Central memory CD8-positive, alpha-beta T cell (primary cell): ENCODE data around the gene SRSF6.
A peak's percentile ranks its signal among the peaks of the same experiment; 100 is the strongest.
"Not testable (repeated sequence)": the region's sequence is repeated elsewhere in the genome, so short reads cannot be mapped to it uniquely, and the experiment has no call there.

Source experiments
- ATAC-seq: fragments of 150-1000 bp; cut with Tn5 transposase; replicated peaks from 2 replicates; pipeline ENCODE4 v1.10.0; 2022; ENCODE audit warnings: mild to moderate bottlenecking, moderate FRiP score, moderate number of reproducible peaks; ENCODE audit not compliant: poor library complexity, severe bottlenecking; ENCODE audit errors: extremely low read depth
- DNase-seq, 2 donors: peaks; one replicate each; pipeline ENCODE4 v3.0.0; 2021; ENCODE audit warnings: low spot score in 2 of 2
- H3K27ac Mint-ChIP-seq: one replicate; pipeline ENCODE4 v1.8.0; 2022; ENCODE audit warnings: low read depth, mild to moderate bottlenecking, moderate library complexity, mixed read lengths
- H3K27me3 Mint-ChIP-seq: one replicate; pipeline ENCODE4 v1.8.0; 2022; ENCODE audit warnings: mixed read lengths
- H3K36me3 Mint-ChIP-seq: one replicate; pipeline ENCODE4 v1.8.0; 2022; ENCODE audit warnings: mild to moderate bottlenecking, moderate library complexity, mixed read lengths; ENCODE audit not compliant: insufficient read depth
- H3K4me1 Mint-ChIP-seq: one replicate; pipeline ENCODE4 v1.8.0; 2022; ENCODE audit warnings: mixed read lengths
- H3K4me3 Mint-ChIP-seq: one replicate; pipeline ENCODE4 v1.8.0; 2022; ENCODE audit warnings: mild to moderate bottlenecking, moderate library complexity, mixed read lengths
- H3K9me3 Mint-ChIP-seq: one replicate; pipeline ENCODE4 v1.8.0; 2022; ENCODE audit warnings: mixed read lengths

The SRSF6 gene

DNA sequence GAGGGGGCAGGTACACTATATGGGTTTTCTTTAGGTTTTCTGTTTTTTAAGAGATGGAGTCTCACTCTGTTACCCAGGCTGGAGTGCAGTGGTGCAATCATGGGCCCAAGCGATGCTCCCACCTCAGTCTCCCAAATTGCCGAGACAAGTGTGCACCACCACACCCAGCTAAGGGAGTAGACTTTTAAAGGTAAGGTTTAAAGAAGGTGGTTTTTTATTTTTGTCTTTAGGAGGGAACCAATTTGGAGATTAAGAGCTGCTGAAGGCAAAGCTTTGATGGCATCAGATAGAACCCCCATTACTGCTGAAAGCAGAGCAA, 7.9 kb downstream of the SRSF6 start:
- Mint-ChIP-seq H3K27ac (peak overlapping the region; percentile 44), H3K36me3 (peaks cover 64% of the 10 kb centered on the region)

DNA sequence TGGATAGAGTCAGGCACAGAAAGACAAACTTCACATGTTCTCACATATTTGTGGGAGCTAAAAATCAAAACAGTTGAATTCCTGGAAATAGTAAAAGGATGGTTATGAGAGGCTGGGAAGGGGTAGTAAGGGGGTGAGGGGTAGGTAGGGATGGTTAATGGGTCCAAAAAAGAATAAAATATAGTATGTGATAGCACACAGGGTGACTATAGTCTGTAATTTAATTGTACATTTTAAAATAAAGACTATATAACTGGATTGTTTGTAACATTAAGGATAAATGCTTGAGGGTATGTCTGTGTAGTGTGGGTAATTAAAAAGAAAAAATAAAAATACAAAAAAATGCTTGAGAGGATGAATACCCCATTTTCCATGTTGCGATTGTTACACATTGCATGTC, 9.9 kb downstream of the SRSF6 start:
- Mint-ChIP-seq H3K4me1 (peaks cover 6% of the 10 kb centered on the region), H3K9me3 (no peaks in the 10 kb centered on the region), H3K36me3 (peaks cover 48% of the 10 kb centered on the region), H3K4me3 (no peak overlapping the region), H3K27me3 (no peaks in the 10 kb centered on the region), H3K27ac (no peak overlapping the region)
- DNase-seq (no peak), ATAC-seq (no peak)

More for the DNA sequence above, 7.9 kb downstream of the SRSF6 start:
- DNase-seq, result no peak
- Mint-ChIP-seq H3K4me3 (no peak overlapping the region), H3K4me1 (peaks cover 11% of the 10 kb centered on the region), H3K27me3 (no peaks in the 10 kb centered on the region), H3K9me3 (no peaks in the 10 kb centered on the region)
- no peak for ATAC-seq

GRCh38 chr20:43472671-43473380, 15.1 kb downstream of the SRSF6 start:
- Mint-ChIP-seq H3K27ac (no peak overlapping the region), H3K9me3 (no peaks in the 10 kb centered on the region), H3K4me3 (no peak overlapping the region)

DNA sequence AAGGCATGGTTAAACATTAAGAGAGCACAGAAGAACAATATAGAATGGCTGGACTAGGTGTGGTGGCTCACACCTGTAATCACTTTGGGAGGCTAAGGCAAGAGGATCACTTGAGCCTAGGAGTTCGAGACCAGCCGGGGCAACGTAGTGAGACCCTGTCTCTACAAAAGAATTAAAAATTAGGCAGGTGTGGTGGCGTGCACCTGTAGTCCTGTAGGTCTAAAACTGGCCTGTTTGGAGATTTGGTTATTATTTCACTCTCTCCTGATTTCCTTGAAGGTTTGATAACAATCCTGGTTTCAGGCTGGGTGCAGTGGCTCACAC, 15.6 kb downstream of the SRSF6 start:
- H3K4me3 Mint-ChIP-seq, result no peak overlapping the region
- H3K36me3 Mint-ChIP-seq, result peaks cover 11% of the 10 kb centered on the region
- no peak overlapping the region for H3K27ac Mint-ChIP-seq
- H3K4me1 Mint-ChIP-seq, result no peaks in the 10 kb centered on the region
- no peaks in the 10 kb centered on the region for H3K27me3 Mint-ChIP-seq
- ATAC-seq (no peak), DNase-seq (no peak)
- H3K9me3 Mint-ChIP-seq, result no peaks in the 10 kb centered on the region

More at GRCh38 chr20:43472671-43473380, 15.1 kb downstream of the SRSF6 start:
- no peak for ATAC-seq
- no peaks in the 10 kb centered on the region for H3K4me1 Mint-ChIP-seq
- no peaks in the 10 kb centered on the region for H3K27me3 Mint-ChIP-seq
- DNase-seq, result no peak
- peaks cover 11% of the 10 kb centered on the region for H3K36me3 Mint-ChIP-seq

GRCh38 chr20:43477193-43477592, 19.5 kb downstream of the SRSF6 start:
- no peak for ATAC-seq
- Mint-ChIP-seq H3K36me3 (peaks cover 1% of the 10 kb centered on the region), H3K9me3 (no peaks in the 10 kb centered on the region), H3K4me1 (no peaks in the 10 kb centered on the region), H3K4me3 (no peak overlapping the region), H3K27me3 (no peaks in the 10 kb centered on the region), H3K27ac (no peak overlapping the region)
- no peak for DNase-seq

DNA sequence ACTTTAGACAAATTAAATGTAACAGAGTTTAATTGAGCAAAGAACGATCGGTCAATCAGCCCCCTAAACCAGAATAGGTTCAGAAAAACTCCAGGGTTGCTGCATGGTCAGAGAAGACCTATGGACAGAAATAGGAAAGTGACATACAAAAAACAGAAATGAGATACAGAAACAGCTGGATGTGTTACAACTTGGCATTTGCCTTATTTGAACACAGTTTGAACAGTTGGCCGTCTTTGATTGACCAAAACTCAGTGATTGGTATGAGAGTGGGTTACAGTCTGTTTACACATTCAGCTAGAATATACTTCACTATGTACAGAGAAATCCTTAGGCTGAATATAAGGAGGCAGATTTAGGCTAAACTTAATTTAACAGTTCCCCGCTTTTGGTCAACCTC, 19.9 kb downstream of the SRSF6 start:
- DNase-seq (no peak), ATAC-seq (no peak)
- Mint-ChIP-seq H3K4me1 (no peaks in the 10 kb centered on the region), H3K9me3 (no peaks in the 10 kb centered on the region), H3K27me3 (no peaks in the 10 kb centered on the region), H3K27ac (no peak overlapping the region), H3K4me3 (no peak overlapping the region), H3K36me3 (no peaks in the 10 kb centered on the region)

GRCh38 chr20:43490038-43490437, 32.3 kb downstream of the SRSF6 start:
- Mint-ChIP-seq H3K4me3 (no peak overlapping the region), H3K4me1 (no peaks in the 10 kb centered on the region), H3K36me3 (no peaks in the 10 kb centered on the region), H3K27me3 (peaks cover 18% of the 10 kb centered on the region), H3K27ac (no peak overlapping the region), H3K9me3 (no peaks in the 10 kb centered on the region)
- ATAC-seq (no peak), DNase-seq (no peak)

DNA sequence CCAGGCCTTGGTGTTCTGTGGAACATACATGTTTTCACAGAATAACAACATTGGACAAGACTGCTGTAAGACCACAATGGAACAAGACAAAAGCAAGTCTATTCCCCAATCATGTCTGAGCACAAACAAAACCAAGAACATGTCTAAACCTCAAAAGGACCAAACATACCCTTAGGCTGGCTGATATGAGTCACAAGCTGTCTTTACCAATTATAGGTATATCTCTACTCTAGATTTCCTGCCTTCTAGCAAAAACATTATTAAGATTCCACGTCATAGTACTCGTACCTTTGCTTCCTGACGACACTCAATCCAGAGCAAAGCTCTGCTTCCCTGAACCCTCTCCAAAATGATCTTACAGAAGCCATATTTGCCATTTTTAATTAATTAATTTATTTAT, 34.4 kb downstream of the SRSF6 start:
- Mint-ChIP-seq H3K36me3 (no peaks in the 10 kb centered on the region), H3K27me3 (peaks cover 32% of the 10 kb centered on the region), H3K27ac (no peak overlapping the region), H3K9me3 (no peaks in the 10 kb centered on the region), H3K4me1 (no peaks in the 10 kb centered on the region), H3K4me3 (no peak overlapping the region)
- ATAC-seq, result no peak
- DNase-seq, result no peak

DNA sequence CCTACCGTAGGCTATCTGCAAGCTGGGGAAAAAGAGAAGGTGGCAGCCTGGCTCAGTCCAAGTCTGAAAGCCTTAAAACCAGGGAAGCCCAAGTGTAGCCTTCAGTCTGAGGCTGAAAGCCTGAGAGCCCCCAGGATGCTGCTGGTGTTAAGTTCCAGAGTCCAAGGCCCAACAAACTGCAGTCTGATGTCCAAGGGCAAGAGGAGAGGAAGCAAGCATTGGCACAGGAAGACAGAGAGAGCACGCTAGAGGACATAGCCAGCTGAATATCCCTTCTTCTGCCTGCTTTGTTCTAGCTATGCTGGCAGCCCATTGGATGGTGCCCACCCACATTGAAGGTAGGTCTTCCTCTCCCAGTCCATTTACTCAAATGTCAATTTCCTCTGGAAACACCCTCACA, 37.7 kb downstream of the SRSF6 start:
- ATAC-seq (no peak), DNase-seq (no peak)
- peaks cover 2% of the 10 kb centered on the region for H3K36me3 Mint-ChIP-seq
- no peak overlapping the region for H3K4me3 Mint-ChIP-seq
- no peak overlapping the region for H3K27ac Mint-ChIP-seq
- H3K27me3 Mint-ChIP-seq, result peaks cover 32% of the 10 kb centered on the region
- no peaks in the 10 kb centered on the region for H3K4me1 Mint-ChIP-seq
- H3K9me3 Mint-ChIP-seq, result no peaks in the 10 kb centered on the region

- not testable (repeated sequence) for DNase-seq, H3K36me3 Mint-ChIP-seq, H3K4me3 Mint-ChIP-seq, H3K27ac Mint-ChIP-seq, H3K4me1 Mint-ChIP-seq, ATAC-seq, H3K9me3 Mint-ChIP-seq
- peaks cover 47% of the 10 kb centered on the region for H3K27me3 Mint-ChIP-seq
Observed at GRCh38 chr20:43502021-43502420, 44.3 kb downstream of the SRSF6 start.

GRCh38 chr20:43506238-43506637, 48.5 kb downstream of the SRSF6 start:
- DNase-seq (no peak), ATAC-seq (no peak)
- H3K4me1 Mint-ChIP-seq, result no peaks in the 10 kb centered on the region
- no peaks in the 10 kb centered on the region for H3K9me3 Mint-ChIP-seq
- peaks cover 69% of the 10 kb centered on the region for H3K27me3 Mint-ChIP-seq
- H3K36me3 Mint-ChIP-seq, result no peaks in the 10 kb centered on the region
- no peak overlapping the region for H3K27ac Mint-ChIP-seq
- H3K4me3 Mint-ChIP-seq, result no peak overlapping the region

DNA sequence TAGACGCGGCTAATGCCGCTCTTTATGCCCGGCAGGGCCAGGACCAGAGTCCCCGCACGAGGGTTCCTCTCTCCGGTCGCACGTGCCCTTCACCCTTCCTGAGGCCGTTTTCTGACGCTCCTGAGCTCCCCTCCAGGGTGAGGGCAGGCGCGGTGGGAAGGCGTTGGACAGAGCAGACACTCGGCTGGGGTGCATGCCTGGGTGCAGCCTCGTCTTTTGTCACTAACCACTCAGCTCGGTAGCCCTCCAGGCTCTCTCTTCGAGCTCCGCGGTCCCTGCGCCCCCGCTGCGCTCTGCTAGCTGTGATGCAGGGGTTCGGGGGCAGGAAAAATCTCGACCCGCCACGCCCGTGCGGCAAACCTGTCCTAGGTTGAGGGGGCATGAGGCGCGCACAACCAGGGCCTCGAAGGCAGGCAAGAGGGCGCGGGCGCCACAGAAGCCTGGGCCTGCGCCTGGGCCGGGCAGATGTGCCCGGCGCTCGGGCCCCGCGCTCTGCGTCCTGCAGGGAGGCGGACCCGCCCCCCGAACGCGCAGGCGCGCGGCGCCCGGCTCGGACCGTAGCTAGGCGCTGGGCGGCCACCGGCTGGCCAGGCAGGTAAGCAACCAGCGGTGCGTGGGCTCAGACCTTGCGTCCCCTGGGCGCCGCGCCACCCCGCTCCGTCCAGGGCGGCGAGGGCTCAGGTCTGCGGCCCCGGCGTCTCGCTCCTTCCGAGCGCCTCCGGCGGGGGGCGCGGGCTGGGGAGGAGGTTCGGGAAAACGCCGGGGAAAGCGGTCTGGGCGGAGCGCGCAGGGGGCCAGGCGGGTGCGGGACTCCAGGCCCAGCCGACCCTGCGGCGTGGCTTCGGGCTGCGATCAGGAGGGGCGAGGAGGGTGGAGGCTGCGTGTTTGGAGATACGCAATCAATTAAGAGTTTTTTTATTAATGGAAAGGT, 49.7 kb downstream of the SRSF6 start, which contains the start of gene L3MBTL1:
L3MBTL1 (plus strand) TSS at position 548 of the 931 bp plus-strand sequence. CDS start 5,807 bp downstream, outside the sequence.
- H3K4me3 Mint-ChIP-seq, result peak within 1 kb of the TSS; percentile 55
- H3K9me3 Mint-ChIP-seq, result no peaks in the 10 kb centered on the region
- H3K36me3 Mint-ChIP-seq, result no peaks in the 10 kb centered on the region
- H3K27me3 Mint-ChIP-seq, result peaks cover 67% of the 10 kb centered on the region
- no peak for ATAC-seq
- no peaks in the 10 kb centered on the region for H3K4me1 Mint-ChIP-seq
- DNase-seq, result no peak
- H3K27ac Mint-ChIP-seq, result no peak within 1 kb of the TSS

GRCh38 chr20:43508106-43508505, 50.4 kb downstream of the SRSF6 start:
- Mint-ChIP-seq H3K4me1 (no peaks in the 10 kb centered on the region), H3K9me3 (no peaks in the 10 kb centered on the region), H3K27me3 (peaks cover 60% of the 10 kb centered on the region), H3K27ac (no peak overlapping the region), H3K4me3 (peak overlapping the region; percentile 55), H3K36me3 (peaks cover 2% of the 10 kb centered on the region)
- ATAC-seq, result no peak
- DNase-seq, result no peak
